GM10266 (cell line): ENCODE data around the gene BCL10.

Experiments used
- DNase-seq: peaks from one replicate; pipeline ENCODE4 v3.0.0; 2012; ENCODE audit errors: extremely low spot score
- TF ChIP-seq, protein P1 (sequence below): IDR thresholded peaks from 2 replicates; pipeline ENCODE4 v1.5.1; 2012; ENCODE audit warnings: mild to moderate bottlenecking, low read depth; ENCODE audit not compliant: control insufficient read depth, insufficient read depth; ENCODE audit errors: missing control alignments

The BCL10 gene

DNA sequence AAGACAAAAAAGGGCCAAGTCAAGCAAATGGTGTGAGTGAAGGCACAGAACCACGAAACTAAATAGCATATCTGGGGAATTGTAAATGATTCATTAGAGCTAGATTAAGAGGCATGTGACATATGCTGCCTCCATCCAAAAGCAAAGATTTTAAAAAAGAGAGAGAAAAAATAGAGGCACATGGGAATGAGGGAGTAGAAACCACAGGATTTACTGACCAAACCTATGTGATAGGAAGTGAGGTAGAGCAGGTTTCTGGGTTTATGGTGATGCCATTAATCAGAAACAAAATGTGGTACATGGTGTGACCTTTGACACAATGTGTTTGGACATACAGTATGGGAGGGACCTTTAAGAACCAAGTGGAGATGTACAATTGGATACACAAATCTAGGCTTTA, 30.5 kb downstream of the BCL10 start:
- TF ChIP-seq, protein P1, sequence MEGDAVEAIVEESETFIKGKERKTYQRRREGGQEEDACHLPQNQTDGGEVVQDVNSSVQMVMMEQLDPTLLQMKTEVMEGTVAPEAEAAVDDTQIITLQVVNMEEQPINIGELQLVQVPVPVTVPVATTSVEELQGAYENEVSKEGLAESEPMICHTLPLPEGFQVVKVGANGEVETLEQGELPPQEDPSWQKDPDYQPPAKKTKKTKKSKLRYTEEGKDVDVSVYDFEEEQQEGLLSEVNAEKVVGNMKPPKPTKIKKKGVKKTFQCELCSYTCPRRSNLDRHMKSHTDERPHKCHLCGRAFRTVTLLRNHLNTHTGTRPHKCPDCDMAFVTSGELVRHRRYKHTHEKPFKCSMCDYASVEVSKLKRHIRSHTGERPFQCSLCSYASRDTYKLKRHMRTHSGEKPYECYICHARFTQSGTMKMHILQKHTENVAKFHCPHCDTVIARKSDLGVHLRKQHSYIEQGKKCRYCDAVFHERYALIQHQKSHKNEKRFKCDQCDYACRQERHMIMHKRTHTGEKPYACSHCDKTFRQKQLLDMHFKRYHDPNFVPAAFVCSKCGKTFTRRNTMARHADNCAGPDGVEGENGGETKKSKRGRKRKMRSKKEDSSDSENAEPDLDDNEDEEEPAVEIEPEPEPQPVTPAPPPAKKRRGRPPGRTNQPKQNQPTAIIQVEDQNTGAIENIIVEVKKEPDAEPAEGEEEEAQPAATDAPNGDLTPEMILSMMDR = no peak
- no peak for DNase-seq

DNA sequence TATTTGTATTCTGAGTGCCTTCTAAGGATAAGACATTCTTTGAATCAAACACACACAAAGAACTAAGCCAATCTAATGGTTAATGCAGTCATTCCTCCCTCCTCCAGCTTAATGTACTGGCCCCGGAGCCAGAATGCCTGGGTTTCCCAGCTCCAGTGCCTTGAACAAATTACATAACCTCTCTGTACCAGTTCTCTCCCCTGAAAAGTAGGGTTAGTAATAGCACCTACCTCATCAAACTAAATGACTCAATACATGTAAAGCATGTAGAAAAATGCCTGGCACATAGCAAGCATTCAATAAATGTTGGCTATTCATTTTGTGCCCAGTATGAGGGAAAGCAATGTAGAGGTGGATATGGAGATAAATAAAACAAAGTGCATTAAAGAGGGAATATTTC, 31.0 kb downstream of the BCL10 start:
- TF ChIP-seq, protein P1 = no peak
- no peak for DNase-seq

DNA sequence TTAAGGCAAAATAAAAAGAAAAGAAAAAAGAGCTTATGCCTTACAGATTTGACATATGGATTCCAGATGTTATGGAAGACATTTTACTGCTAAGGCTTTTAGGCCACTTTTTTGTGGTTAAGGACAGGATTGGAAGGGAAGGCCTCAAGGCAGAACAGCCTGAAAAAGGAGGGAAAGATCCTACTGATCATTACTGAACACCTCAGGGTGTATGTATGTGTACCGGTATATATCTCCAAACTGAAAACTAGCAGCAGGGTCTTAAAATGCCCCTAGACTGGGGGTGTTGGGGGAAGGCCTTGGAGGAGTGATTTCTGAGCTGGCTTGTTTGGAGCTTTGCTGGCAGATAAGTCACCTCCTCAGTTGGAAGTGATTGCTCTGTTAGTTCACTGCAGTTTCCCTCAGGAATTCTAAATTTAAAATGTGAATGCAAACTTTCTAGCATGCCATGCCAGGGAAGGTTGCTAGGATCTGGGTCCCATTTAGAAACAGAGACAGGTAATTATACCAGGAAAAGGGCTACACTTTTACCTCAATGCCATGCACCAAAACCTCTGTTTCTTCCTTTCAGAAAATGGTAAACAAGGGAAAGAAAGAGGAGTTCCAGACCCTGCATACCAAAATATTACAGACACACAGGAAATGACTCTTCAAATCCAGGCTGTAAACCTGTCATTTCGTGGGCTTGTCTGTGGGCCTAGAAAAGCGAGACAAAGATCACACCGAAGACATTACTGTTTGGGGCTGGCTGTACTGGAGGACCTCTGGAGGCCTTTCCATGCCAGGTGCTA, 32.0 kb downstream of the BCL10 start:
- DNase-seq = no peak

DNA sequence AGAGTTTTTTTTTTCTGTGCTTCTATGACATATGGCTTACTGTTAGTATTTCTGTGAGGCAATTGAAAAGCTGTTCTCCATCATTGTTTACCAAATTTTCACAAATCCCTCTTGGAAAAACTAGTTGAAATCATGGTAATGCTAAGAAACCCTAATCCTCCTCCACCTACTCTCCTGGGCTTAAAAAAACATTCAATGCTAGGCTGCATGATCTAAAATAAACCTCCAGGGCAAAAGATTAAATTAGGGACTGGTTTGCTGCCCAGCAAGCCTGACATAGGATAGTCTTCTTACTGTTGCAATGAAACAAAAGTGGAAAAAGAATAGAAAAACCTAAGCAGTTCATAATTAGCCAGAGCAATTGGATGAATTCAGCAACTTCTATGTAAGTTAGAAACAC, 33.1 kb downstream of the BCL10 start:
- no peak for DNase-seq
- TF ChIP-seq, protein P1 = no peak

More for the DNA sequence above, 32.0 kb downstream of the BCL10 start:
- TF ChIP-seq, protein P1 = no peak

DNA sequence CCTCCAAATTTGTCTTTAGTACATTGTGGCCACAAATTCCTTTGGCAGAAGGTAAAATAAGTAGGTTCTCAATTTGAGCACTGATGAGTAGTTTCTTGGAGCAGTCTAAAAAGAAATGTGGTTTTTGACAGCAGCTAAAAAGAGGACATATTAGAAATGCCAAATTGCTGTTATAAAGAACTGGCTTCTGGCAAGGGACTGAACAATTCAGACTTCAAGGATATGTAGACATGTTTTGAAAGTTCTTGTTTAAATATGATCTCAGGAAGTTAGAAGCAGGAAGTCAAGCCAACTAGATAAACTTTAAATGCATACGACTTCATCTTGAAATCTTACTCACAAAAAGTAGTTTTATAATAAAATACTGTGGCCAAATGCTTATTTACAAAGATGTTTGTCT, 35.8 kb downstream of the BCL10 start:
- DNase-seq = no peak
- TF ChIP-seq, protein P1 = no peak

DNA sequence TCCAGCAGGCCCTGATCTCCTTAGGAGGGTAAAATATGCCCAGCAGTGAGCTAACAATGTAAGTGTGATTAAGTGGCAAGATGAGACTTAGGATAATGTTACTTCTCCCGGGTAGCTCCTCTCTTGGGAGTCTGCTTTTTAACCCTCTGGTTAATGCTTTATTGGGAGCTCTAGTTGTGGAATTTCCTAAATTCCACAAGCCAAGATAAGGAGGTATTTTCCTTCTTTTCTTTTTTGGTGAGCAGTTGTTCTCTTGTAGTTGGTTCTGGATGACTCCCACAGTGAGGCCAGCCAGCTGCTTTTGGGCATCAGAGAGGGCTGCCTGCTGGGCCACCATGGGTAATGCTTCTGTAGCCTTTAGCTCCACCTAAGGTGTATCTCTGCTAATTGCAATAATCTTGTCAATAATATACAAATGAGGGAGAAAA, 36.2 kb downstream of the BCL10 start:
- TF ChIP-seq, protein P1 = peak; percentile 34

DNA sequence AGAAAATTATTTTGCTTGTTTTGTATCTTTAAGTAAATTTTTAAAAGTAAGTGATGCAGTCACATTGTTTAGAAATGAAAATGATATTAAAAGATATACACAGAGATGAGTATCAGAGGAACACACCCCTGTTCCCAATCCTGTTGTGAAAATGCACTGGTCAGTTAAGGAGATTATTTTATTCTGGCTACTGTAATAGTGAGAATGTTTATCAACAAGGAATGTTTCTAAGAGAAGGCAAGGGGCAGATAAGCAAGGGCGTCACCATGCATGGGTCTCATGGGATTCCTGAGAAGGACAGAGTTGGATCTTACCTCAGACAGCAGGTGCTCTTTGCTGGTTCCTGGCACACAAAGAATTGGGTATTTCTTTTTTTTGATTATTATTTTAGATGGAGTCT, 38.8 kb downstream of the BCL10 start:
- TF ChIP-seq, protein P1 = no peak
- DNase-seq = no peak

More for the DNA sequence above, 36.2 kb downstream of the BCL10 start:
- DNase-seq = peak; percentile 28
